Stimulated activated CD4-positive, alpha-beta T cell treated with anti-CD3 and anti-CD28 coated beads, Interleukin-15, amount 100 ng/mL, for 1 hour (primary cell): ENCODE data around the gene LSM14B.

ENCODE experiments used
- DNase-seq, 2 donors: peaks; one replicate each; pipeline ENCODE4 v3.0.0-alpha.2; 2020; ENCODE audit warnings: low read depth in 1 of 2, low spot score in 1 of 2

Gene LSM14B

DNA sequence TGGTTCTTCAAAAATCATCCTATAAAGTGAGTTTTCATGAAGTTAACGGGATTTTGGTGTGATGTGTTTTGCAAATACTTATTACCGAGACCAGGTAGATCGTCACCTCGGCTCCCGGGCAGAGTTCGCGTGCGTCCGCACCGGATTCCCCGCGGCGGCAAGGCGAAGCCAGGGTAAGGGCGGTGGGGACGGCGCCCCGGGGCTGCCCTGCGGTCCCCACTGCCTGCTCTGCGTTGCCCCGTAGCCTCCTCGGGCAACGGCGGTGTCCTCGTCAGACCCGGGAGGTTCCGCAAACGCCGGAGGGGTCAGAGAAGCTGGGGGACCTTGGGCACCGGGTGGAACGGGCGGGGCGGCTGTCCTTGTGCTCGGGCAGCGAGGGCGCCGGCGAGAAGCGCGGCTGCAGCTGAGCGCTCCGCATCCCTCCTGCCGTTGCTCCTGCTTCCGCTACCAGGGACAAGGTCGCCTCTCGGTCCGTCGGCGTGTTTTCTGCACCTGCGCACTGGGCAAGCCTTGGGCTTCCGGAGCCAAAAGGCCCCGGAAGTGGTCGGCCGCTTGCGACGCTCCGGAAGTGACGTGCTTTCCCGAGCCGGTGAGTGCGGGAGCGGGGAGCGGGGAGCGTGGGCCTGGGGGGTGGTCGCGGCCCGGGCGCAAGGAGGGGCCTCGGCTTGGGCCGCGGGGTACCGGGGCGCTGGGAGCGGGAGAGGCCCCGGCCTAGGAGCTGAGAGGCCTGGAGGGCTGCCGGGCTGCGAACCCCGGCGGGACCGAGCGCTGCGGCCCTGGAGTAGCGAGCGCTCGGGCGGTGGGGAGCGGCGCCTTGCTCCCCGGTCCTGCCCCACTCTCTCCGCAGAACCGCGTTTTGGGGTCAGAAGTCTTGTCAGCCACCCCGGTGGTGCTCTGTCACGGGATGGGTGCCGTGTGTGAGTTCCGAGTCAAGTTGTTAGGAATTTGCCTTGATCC, 60.5 kb downstream of the LSM14B start, which contains the start of gene MTG2:
Gene MTG2 (plus strand): TSS at position 560 of the 957 bp plus-strand sequence. CDS start 10,393 bp downstream, outside the sequence.
- peak; percentile 81 to 86 for DNase-seq

DNA sequence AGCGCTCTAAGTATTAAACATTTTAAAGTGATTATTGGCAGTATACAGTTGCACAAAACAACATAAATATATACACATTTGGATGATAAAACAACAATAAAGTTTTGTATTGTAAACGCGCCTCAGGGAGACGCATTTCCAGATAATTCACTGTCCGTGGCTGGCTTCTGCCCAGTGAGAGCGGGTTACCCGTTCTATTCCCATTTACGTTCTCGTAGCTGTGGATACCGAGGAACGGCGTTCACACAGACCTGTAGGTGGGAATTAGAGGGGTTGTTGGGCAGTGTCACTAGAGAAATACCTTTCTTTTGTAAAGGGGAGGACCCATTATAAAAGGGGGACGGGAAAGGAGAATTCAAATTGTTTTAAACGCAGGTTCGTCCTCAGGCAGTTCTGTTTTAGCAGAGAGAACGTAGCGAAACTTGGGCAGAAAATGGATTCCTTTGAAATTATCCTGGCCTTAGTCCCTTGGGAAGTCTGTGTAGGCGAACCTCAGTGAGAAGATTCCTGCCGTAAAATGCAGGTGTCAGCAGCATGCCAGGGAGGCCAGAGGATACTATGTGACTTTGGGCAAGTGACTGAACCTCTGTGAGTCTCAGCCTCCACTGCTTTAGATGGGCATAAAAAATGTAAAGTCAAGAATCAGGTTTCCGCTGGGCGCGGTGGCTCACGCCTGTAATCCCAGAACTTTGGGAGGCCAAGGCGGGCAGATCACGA, 61.3 kb downstream of the LSM14B start:
- DNase-seq: no peak
